Right renal cortex interstitium (tissue), 3 donors: ENCODE results near the gene RNU11. TPM values are rescaled to one million over a fixed set of nuclear protein-coding genes. Genes with fewer than 3 reads are reported as not detected.
"Not testable (repeated sequence)": the region's sequence is repeated elsewhere in the genome, so short reads cannot be mapped to it uniquely, and the experiment has no call there.

Experiments
- DNase-seq, 3 donors: peaks; one replicate each; pipeline ENCODE4 v3.0.0-alpha.2; 2013; ENCODE audit warnings: low read depth in 3 of 3, low spot score in 2 of 3
- polyA plus RNA-seq, 3 donors: library from polyadenylated mRNA; unstranded; fragments of 120-200 nt; gene quantifications; one replicate each; pipeline ENCODE4 v1.2.1, GENCODE V29; 2013; ENCODE audit not compliant: insufficient read length in 3 of 3

Gene RNU11
- polyA plus RNA-seq, result not detected

- DNase-seq, result peak; percentile 94 to 98 (median 97)
Observed at GRCh38 chr1:28648474-28649198, at the start of gene RNU11. TSS of gene RNU11 (plus strand) at chr1:28648600.

GRCh38 chr1:28601696-28602095 lies 46.7 kb upstream of the RNU11 start:
- DNase-seq, result no peak

GRCh38 chr1:28602536-28603439 lies 45.6 kb upstream of the RNU11 start:
- DNase-seq, result peak in 1 of 3 donors; percentile 52

- DNase-seq, result no peak
Observed at GRCh38 chr1:28604411-28604810, 44.0 kb upstream of the RNU11 start.

GRCh38 chr1:28604962-28605361 lies 43.4 kb upstream of the RNU11 start:
- no peak for DNase-seq

- no peak for DNase-seq
Observed at GRCh38 chr1:28606771-28607170, 41.6 kb upstream of the RNU11 start.

- DNase-seq, result no peak
Observed at GRCh38 chr1:28613175-28613574, 35.2 kb upstream of the RNU11 start.

- DNase-seq, result no peak
Observed at GRCh38 chr1:28631713-28632112, 16.7 kb upstream of the RNU11 start.

GRCh38 chr1:28632560-28632959 lies 15.8 kb upstream of the RNU11 start:
- DNase-seq, result no peak

GRCh38 chr1:28640766-28641165 lies 7.6 kb upstream of the RNU11 start:
- no peak for DNase-seq

- peak in 1 of 3 donors; percentile 19 for DNase-seq
Observed at GRCh38 chr1:28642056-28642846, 6.1 kb upstream of the RNU11 start.

GRCh38 chr1:28642847-28643635 lies 5.4 kb upstream of the RNU11 start, which contains the start of gene TAF12:
TSS of gene TAF12 (minus strand) at chr1:28643067. CDS start at chr1:28622081, 20,986 bp downstream.
- DNase-seq, result peak; percentile 89 to 93 (median 91)

GRCh38 chr1:28644494-28644893 lies 3.9 kb upstream of the RNU11 start:
- no peak for DNase-seq

GRCh38 chr1:28645406-28645805 lies 3.0 kb upstream of the RNU11 start:
- not testable (repeated sequence) for DNase-seq

GRCh38 chr1:28646040-28646439 lies 2.4 kb upstream of the RNU11 start:
- DNase-seq, result no peak

- DNase-seq, result peak in 1 of 3 donors; percentile 95
Observed at GRCh38 chr1:28648008-28648473, 359 bp upstream of the RNU11 start.

- not testable (repeated sequence) for DNase-seq
Observed at GRCh38 chr1:28653063-28653462, 4.7 kb downstream of the RNU11 start.

GRCh38 chr1:28653870-28654269 lies 5.5 kb downstream of the RNU11 start:
- not testable (repeated sequence) for DNase-seq

GRCh38 chr1:28655448-28656311 lies 7.3 kb downstream of the RNU11 start:
- DNase-seq, result not testable (repeated sequence)
